ENCODE data around the gene VIPAS39. TPM values are rescaled to one million over a fixed set of nuclear protein-coding genes. Genes with fewer than 3 reads are reported as not detected.
A peak's percentile ranks its signal among the peaks of the same experiment; 100 is the strongest.

VIPAS39 gene
- total and polyA plus RNA-seq, 12 donors, result 11.2 to 36.3 (median 18.9) TPM

- no peak for DNase-seq
- no peak overlapping the region for H3K4me3 ChIP-seq
- intact Hi-C loops (cut with DNase I), result no loop called here
- H3K27me3 ChIP-seq, result no peaks in the 10 kb centered on the region
- no peaks in the 10 kb centered on the region for H3K36me3 ChIP-seq (replicated peaks in 1 of 2)
- WGBS, 4 donors, result 94 to 98% (median 95%) methylated on average over 4 of the region's 4 CpGs
- no peak for TF ChIP-seq CTCF (IDR thresholded peaks at IDR 0.05)
- no peak for TF ChIP-seq POLR2A (IDR thresholded peaks at IDR 0.05)
- no peaks in the 10 kb centered on the region for H3K9me3 ChIP-seq (replicated peaks in 1 of 3)
- no peak overlapping the region for H3K27ac ChIP-seq
- no peaks in the 10 kb centered on the region for H3K4me1 ChIP-seq (replicated peaks in 1 of 2)
Measured at GRCh38 chr14:77390188-77390587, 67.2 kb downstream of the VIPAS39 start.

DNA sequence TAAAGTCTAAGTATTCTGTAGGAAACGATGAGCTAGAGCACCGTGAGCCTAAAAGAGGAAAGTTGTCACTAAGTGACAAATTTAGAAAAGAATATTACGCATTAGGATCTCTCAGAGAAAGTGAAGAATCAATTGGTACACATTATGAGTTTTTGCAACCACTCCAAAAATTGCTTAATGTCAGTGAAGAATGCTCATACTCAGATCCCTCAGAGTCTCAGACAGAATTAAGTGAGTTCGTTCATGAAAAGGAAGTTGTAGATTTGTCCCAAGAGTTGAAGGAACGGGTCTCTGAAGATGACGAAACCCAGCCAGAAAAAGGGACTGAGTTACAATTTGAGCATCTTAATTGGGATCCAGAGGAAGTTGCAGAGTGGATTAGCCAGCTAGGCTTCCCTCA lies 78.7 kb downstream of the VIPAS39 start:
- Histone ChIP-seq H3K27ac (no peak overlapping the region), H3K4me1 (replicated peaks in 1 of 2) (peaks cover 5 to 19% of the 10 kb centered on the region in 2 donors), H3K4me3 (no peak overlapping the region), H3K36me3 (replicated peaks in 1 of 2) (no peaks in the 10 kb centered on the region), H3K9me3 (replicated peaks in 1 of 3) (no peaks in the 10 kb centered on the region), H3K27me3 (no peaks in the 10 kb centered on the region)
- no peak for TF ChIP-seq CTCF (IDR thresholded peaks at IDR 0.05)
- no peak for TF ChIP-seq POLR2A (IDR thresholded peaks at IDR 0.05)
- no peak for DNase-seq
- intact Hi-C loops (cut with DNase I), result loop anchor here in 1 of 2 donors (10.0 kb wide), 1 partner anchor 54 kb away; the partner anchor contains the start of genes GSTZ1 and POMT2
- 80 to 90% (median 86%) methylated on average over 6 of the region's 6 CpGs for WGBS, 4 donors

GRCh38 chr14:77377502-77377844 lies 79.9 kb downstream of the VIPAS39 start:
- Histone ChIP-seq H3K4me1 (replicated peaks in 1 of 2) (peaks cover 6 to 20% of the 10 kb centered on the region in 2 donors), H3K9me3 (replicated peaks in 1 of 3) (no peaks in the 10 kb centered on the region), H3K36me3 (replicated peaks in 1 of 2) (no peaks in the 10 kb centered on the region), H3K27me3 (no peaks in the 10 kb centered on the region), H3K4me3 (peak overlapping the region; percentile 5 to 97 (median 61)), H3K27ac (peak overlapping the region in 1 of 5 donors; percentile 78)
- intact Hi-C loops (cut with DNase I), result loop anchor here in 1 of 2 donors (10.0 kb wide), 1 partner anchor 53 kb away; the partner anchor contains the start of genes GSTZ1 and POMT2
- DNase-seq, result no peak
- WGBS, 4 donors, result 9 to 13% (median 12%) methylated on average over 10 of the region's 10 CpGs
- TF ChIP-seq CTCF (IDR thresholded peaks at IDR 0.05) (no peak), POLR2A (IDR thresholded peaks at IDR 0.05) (no peak)

DNA sequence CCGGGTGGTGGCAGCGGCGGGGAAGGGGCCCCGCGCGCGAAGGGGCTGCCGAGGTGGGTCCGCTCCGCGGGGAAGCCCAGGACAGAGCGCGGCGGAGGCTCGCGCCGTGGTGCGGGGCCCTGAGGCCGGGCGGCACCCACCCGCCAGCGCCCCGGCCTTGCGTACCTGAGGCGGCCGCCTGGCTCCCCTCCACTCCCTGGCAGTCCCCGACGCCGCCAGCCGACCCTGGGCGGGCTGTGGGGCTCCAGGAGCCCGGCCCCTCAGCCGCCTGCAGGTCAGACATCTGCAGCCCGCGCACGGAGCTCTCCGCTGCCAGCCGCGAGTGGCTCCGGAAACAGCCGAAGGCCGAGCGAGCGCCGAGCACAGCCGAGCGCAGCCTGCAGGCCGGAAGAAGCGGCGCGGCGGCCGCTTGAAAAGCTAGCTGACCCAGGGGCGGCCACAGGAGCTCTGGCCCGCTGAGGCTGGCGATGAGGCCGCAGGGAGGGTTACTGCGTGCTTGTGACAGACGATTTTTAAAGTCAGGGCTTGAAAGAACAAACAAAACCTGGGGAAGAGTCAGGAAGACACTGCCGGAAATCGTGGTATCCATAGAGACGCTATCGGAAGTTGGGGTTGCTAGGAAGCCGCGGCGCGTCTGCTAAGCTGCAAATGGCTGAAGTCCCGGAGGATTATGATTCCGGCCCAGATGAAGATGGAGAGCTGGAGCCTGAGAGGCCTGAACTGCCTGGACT lies 80.5 kb downstream of the VIPAS39 start, which contains the start of the genes SAMD15 and TMED8:
SAMD15 (plus strand) TSS at position 609 of the 731 bp plus-strand sequence; CDS start at position 649, 40 bp downstream.
TMED8 (minus strand) TSS at position 324 of the 731 bp plus-strand sequence; CDS start at position 283, 41 bp downstream.
- peaks cover 11 to 26% of the 10 kb centered on the region in 2 donors for H3K4me1 ChIP-seq (replicated peaks in 1 of 2)
- H3K27me3 ChIP-seq, result no peaks in the 10 kb centered on the region
- WGBS, 4 donors, result 0 to 3% (median 1%) methylated on average over 15 to 69 of the region's 69 CpGs
- H3K4me3 ChIP-seq, result peak within 1 kb of the TSS; percentile 5 to 97 (median 61)
- no peaks in the 10 kb centered on the region for H3K9me3 ChIP-seq (replicated peaks in 1 of 3)
- TF ChIP-seq POLR2A (IDR thresholded peaks at IDR 0.05), result peak in 1 of 2 donors; percentile 58
- TF ChIP-seq CTCF (IDR thresholded peaks at IDR 0.05), result peak in 5 of 6 experiments; percentile 6 to 35 (median 30)
- peak within 1 kb of the TSS in 4 of 5 donors; percentile 29 to 89 (median 73) for H3K27ac ChIP-seq
- H3K36me3 ChIP-seq (replicated peaks in 1 of 2), result no peaks in the 10 kb centered on the region
- DNase-seq, result peak; percentile 82 to 91 (median 83)
- intact Hi-C loops (cut with DNase I), result loop anchor here in 1 of 2 donors (10.0 kb wide), 1 partner anchor 52 kb away; the partner anchor contains the start of genes GSTZ1 and POMT2
